HG03060 (cell line): ENCODE data around the gene HCFC1.

Source experiments
- ATAC-seq: cut with Tn5 transposase; IDR thresholded peaks from one replicate; pipeline ENCODE4 v1.9.1; 2021; ENCODE audit warnings: low read depth, moderate number of reproducible peaks; ENCODE audit not compliant: unreplicated experiment

The HCFC1 gene

GRCh38 chrX:153907456-153907855 is 64.2 kb downstream of the HCFC1 start:
- ATAC-seq, result no peak

GRCh38 chrX:153906126-153906917 is 65.3 kb downstream of the HCFC1 start:
- ATAC-seq, result no peak

- no peak for ATAC-seq
These were observed 66.0 kb downstream of the HCFC1 start for GRCh38 chrX:153905481-153906095.

- ATAC-seq, result no peak
These were observed 67.3 kb downstream of the HCFC1 start, which contains the start of gene AVPR2 for GRCh38 chrX:153903991-153904957. Gene AVPR2 (plus strand): TSS chrX:153904673. CDS start chrX:153905146, 473 bp downstream.

GRCh38 chrX:153903238-153903980 is 68.2 kb downstream of the HCFC1 start:
- ATAC-seq, result no peak

- ATAC-seq, result no peak
These were observed 69.2 kb downstream of the HCFC1 start for GRCh38 chrX:153902385-153902784.

- no peak for ATAC-seq
These were observed 69.9 kb downstream of the HCFC1 start for GRCh38 chrX:153901753-153902140.

- ATAC-seq, result no peak
These were observed 70.5 kb downstream of the HCFC1 start for GRCh38 chrX:153900831-153901752.

- ATAC-seq, result no peak
These were observed 73.7 kb downstream of the HCFC1 start for GRCh38 chrX:153897899-153898298.
